Measurements from ENCODE around the gene SPNS2. TPM values are rescaled to one million over a fixed set of nuclear protein-coding genes. Genes with fewer than 3 reads are reported as not detected.

Gene SPNS2
- polyA plus RNA-seq, 1 donor (not counting 4 experiments of a cell fraction or from before 2014, with no cell fraction given) = 0.10 TPM

- Histone ChIP-seq H3K27me3 (ENCODE audit: control insufficient read depth, extremely low read depth, insufficient read depth, low read length) (peaks cover 4% of the 10 kb centered on the region), H3K9ac (ENCODE audit: control insufficient read depth, extremely low read depth, insufficient read depth, low read length) (no peak overlapping the region), H3K9me1 (ENCODE audit: control insufficient read depth, extremely low read depth, insufficient read depth, low read length) (no peaks in the 10 kb centered on the region), H4K20me1 (ENCODE audit: control insufficient read depth, extremely low read depth, insufficient read depth, low read length) (no peaks in the 10 kb centered on the region), H3K4me3 (ENCODE audit: control insufficient read depth in 2 of 3, extremely low read depth in 1 of 3, insufficient read depth in 2 of 3, low read depth in 1 of 3, low read length in 3 of 3) (no peak overlapping the region), H3K79me2 (ENCODE audit: control insufficient read depth, insufficient read depth, low read length) (no peaks in the 10 kb centered on the region), H3K4me1 (ENCODE audit: control insufficient read depth, extremely low read depth, insufficient read depth, low read length) (no peaks in the 10 kb centered on the region), H3K27ac (ENCODE audit: control insufficient read depth, insufficient read depth, low read length) (no peak overlapping the region), H3K36me3 (ENCODE audit: control insufficient read depth in 2 of 2, extremely low read depth in 1 of 2, insufficient read depth in 2 of 2, low read length in 2 of 2) (no peaks in the 10 kb centered on the region), H3K9me3 (ENCODE audit: control insufficient read depth, low read depth, low read length) (no peaks in the 10 kb centered on the region), H2AFZ (ENCODE audit: control insufficient read depth, low read length) (no peak overlapping the region), H3K4me2 (ENCODE audit: control insufficient read depth, extremely low read depth, insufficient read depth, low read depth, low read length) (no peak overlapping the region)
- FAIRE-seq (no peak), DNase-seq (ENCODE audit: low read depth, low spot score) (no peak)
- dilution Hi-C loops (cut with MboI; ENCODE audit: extremely low pct_ligation_motif_present, low sequenced_read_pairs) = no loop called here
- no peak for TF ChIP-seq EZH2 (IDR thresholded peaks at IDR 0.05; ENCODE audit: low read length)
- no peak for TF ChIP-seq CTCF (optimal IDR thresholded peaks at IDR 0.05 in 1 of 3, IDR thresholded peaks at IDR 0.05 in 1 of 3, conservative IDR thresholded peaks at IDR 0.05 in 1 of 3; ENCODE audit: extremely low read depth in 1 of 3, insufficient read depth in 2 of 3, low read length in 3 of 3)
Observed at GRCh38 chr17:4573115-4573514, 74.4 kb downstream of the SPNS2 start.

GRCh38 chr17:4573669-4574068 lies 75.0 kb downstream of the SPNS2 start:
- no peak for DNase-seq (ENCODE audit: low read depth, low spot score)
- TF ChIP-seq CTCF (optimal IDR thresholded peaks at IDR 0.05 in 1 of 3, IDR thresholded peaks at IDR 0.05 in 1 of 3, conservative IDR thresholded peaks at IDR 0.05 in 1 of 3; ENCODE audit: extremely low read depth in 1 of 3, insufficient read depth in 2 of 3, low read length in 3 of 3) (no peak), EZH2 (IDR thresholded peaks at IDR 0.05; ENCODE audit: low read length) (no peak)

More at GRCh38 chr17:4573669-4574068, 75.0 kb downstream of the SPNS2 start:
- dilution Hi-C loops (cut with MboI; ENCODE audit: extremely low pct_ligation_motif_present, low sequenced_read_pairs) = no loop called here
- H3K9me3 ChIP-seq (ENCODE audit: control insufficient read depth, low read depth, low read length) = no peaks in the 10 kb centered on the region
- no peaks in the 10 kb centered on the region for H3K4me1 ChIP-seq (ENCODE audit: control insufficient read depth, extremely low read depth, insufficient read depth, low read length)
- H3K9me1 ChIP-seq (ENCODE audit: control insufficient read depth, extremely low read depth, insufficient read depth, low read length) = no peaks in the 10 kb centered on the region
- H3K36me3 ChIP-seq (ENCODE audit: control insufficient read depth in 2 of 2, extremely low read depth in 1 of 2, insufficient read depth in 2 of 2, low read length in 2 of 2) = no peaks in the 10 kb centered on the region
- no peak overlapping the region for H3K4me3 ChIP-seq (ENCODE audit: control insufficient read depth in 2 of 3, extremely low read depth in 1 of 3, insufficient read depth in 2 of 3, low read depth in 1 of 3, low read length in 3 of 3)
- H3K27ac ChIP-seq (ENCODE audit: control insufficient read depth, insufficient read depth, low read length) = no peak overlapping the region
- no peak overlapping the region for H3K9ac ChIP-seq (ENCODE audit: control insufficient read depth, extremely low read depth, insufficient read depth, low read length)
- no peaks in the 10 kb centered on the region for H4K20me1 ChIP-seq (ENCODE audit: control insufficient read depth, extremely low read depth, insufficient read depth, low read length)
- H2AFZ ChIP-seq (ENCODE audit: control insufficient read depth, low read length) = no peak overlapping the region
- H3K27me3 ChIP-seq (ENCODE audit: control insufficient read depth, extremely low read depth, insufficient read depth, low read length) = peaks cover 4% of the 10 kb centered on the region
- no peaks in the 10 kb centered on the region for H3K79me2 ChIP-seq (ENCODE audit: control insufficient read depth, insufficient read depth, low read length)
- no peak for FAIRE-seq
- H3K4me2 ChIP-seq (ENCODE audit: control insufficient read depth, extremely low read depth, insufficient read depth, low read depth, low read length) = no peak overlapping the region
